Activated T-helper 1 cell treated with anti-CD3 and anti-CD28 coated beads, Interleukin-12 subunit alpha, Interleukin-12 subunit beta, Interleukin-2, Interleukin-4 antibody, amounts not matched to agents 30 ng/mL and 10 ng/mL and 1 ng/mL, durations not matched to agents 14 hours and 24 hours and 36 hours (primary cell): ENCODE data around the gene CXCL13. TPM values are rescaled to one million over a fixed set of nuclear protein-coding genes. Genes with fewer than 3 reads are reported as not detected.
"Not testable (repeated sequence)": the region's sequence is repeated elsewhere in the genome, so short reads cannot be mapped to it uniquely, and the experiment has no call there.

Experiments
- DNase-seq: peaks from one replicate; pipeline ENCODE4 v3.0.0; 2021; ENCODE audit warnings: low spot score
- H3K27ac Mint-ChIP-seq: one replicate; pipeline ENCODE4 v1.8.0; 2021; ENCODE audit warnings: mild to moderate bottlenecking, mixed read lengths
- H3K27me3 Mint-ChIP-seq: one replicate; pipeline ENCODE4 v1.8.0; 2022; ENCODE audit warnings: mild to moderate bottlenecking, moderate library complexity, mixed read lengths; ENCODE audit not compliant: insufficient read depth
- H3K36me3 Mint-ChIP-seq: one replicate; pipeline ENCODE4 v1.8.0; 2021; ENCODE audit warnings: low read depth, mixed read lengths
- H3K4me1 Mint-ChIP-seq: one replicate; pipeline ENCODE4 v1.8.0; 2021; ENCODE audit warnings: low read depth, mixed read lengths
- H3K4me3 Mint-ChIP-seq: one replicate; pipeline ENCODE4 v1.8.0; 2021; ENCODE audit warnings: mild to moderate bottlenecking, moderate library complexity, mixed read lengths
- H3K9me3 Mint-ChIP-seq: one replicate; pipeline ENCODE4 v1.8.0; 2021; ENCODE audit warnings: mixed read lengths
- intact Hi-C: fragments of 100-400 bp; cut with micrococcal nuclease; formaldehyde crosslinking; loops from one replicate; pipeline ENCODE4 v1.15.1; 2024
- total RNA-seq: library from RNA; stranded (reverse); gene quantifications from 2 replicates; pipeline ENCODE4 v1.2.3, GENCODE V29; 2022

CXCL13 gene
- total RNA-seq, 1 donor from 2014 or later: 6.8 TPM

- Mint-ChIP-seq H3K27me3 (peaks cover 2% of the 10 kb centered on the region), H3K4me3 (no peak overlapping the region), H3K9me3 (peaks cover 17% of the 10 kb centered on the region), H3K27ac (no peak overlapping the region), H3K36me3 (no peaks in the 10 kb centered on the region), H3K4me1 (no peaks in the 10 kb centered on the region)
- DNase-seq: no peak
- intact Hi-C loops: no loop called here
These were observed 45.2 kb downstream of the CXCL13 start for GRCh38 chr4:77650787-77651186.

- no peak for DNase-seq
- Mint-ChIP-seq H3K36me3 (no peaks in the 10 kb centered on the region), H3K9me3 (peaks cover 10% of the 10 kb centered on the region), H3K27me3 (peaks cover 2% of the 10 kb centered on the region), H3K4me1 (no peaks in the 10 kb centered on the region), H3K27ac (no peak overlapping the region), H3K4me3 (no peak overlapping the region)
- intact Hi-C loops: no loop called here
These were observed 46.2 kb downstream of the CXCL13 start for GRCh38 chr4:77651820-77652219.

- H3K27me3 Mint-ChIP-seq: peaks cover 2% of the 10 kb centered on the region
- no peak overlapping the region for H3K4me3 Mint-ChIP-seq
- intact Hi-C loops: no loop called here
- no peak for DNase-seq
- H3K36me3 Mint-ChIP-seq: no peaks in the 10 kb centered on the region
- H3K27ac Mint-ChIP-seq: no peak overlapping the region
- peaks cover 7% of the 10 kb centered on the region for H3K9me3 Mint-ChIP-seq
- no peaks in the 10 kb centered on the region for H3K4me1 Mint-ChIP-seq
These were observed 46.7 kb downstream of the CXCL13 start for GRCh38 chr4:77652237-77652897.

DNA sequence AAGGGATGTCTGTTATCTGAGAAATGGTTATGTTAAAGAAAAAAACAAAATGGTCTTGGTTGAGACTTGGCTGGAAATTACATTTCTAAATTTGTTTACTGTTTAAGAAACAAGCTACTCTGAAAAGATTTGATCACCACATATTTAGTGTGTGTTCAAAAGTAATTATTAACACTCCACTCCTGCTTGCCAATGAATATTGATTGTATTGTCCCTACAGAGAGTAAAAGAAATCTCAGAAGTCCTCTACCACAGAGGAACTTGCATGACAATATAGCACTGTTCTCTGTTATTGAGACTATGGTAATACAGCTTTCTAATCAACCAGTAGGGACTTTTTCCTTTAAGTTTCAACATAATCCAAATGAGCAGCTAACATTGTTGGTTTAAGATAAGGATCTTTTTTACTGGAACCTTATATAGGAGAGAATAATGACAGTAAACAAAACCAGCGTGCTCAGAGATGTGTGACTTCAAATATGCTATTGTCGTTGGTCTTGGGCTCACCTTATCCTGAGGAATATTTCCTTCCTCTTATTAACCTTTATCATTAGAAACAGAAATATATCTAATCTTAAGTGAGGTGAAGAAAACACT, 47.6 kb downstream of the CXCL13 start:
- no peaks in the 10 kb centered on the region for H3K36me3 Mint-ChIP-seq
- H3K4me1 Mint-ChIP-seq: no peaks in the 10 kb centered on the region
- H3K9me3 Mint-ChIP-seq: peaks cover 8% of the 10 kb centered on the region
- no peak for DNase-seq
- H3K4me3 Mint-ChIP-seq: no peak overlapping the region
- peaks cover 6% of the 10 kb centered on the region for H3K27me3 Mint-ChIP-seq
- intact Hi-C loops: no loop called here
- no peak overlapping the region for H3K27ac Mint-ChIP-seq

- H3K27me3 Mint-ChIP-seq, H3K4me3 Mint-ChIP-seq, intact Hi-C loops, DNase-seq, H3K9me3 Mint-ChIP-seq, H3K36me3 Mint-ChIP-seq, H3K4me1 Mint-ChIP-seq, H3K27ac Mint-ChIP-seq: not testable (repeated sequence)
These were observed 54.7 kb downstream of the CXCL13 start for GRCh38 chr4:77660318-77660717.

Other genes starting within 250 kb of the CXCL13 start
- gene CNOT6L, start 213.5 kb downstream of the CXCL13 start, total RNA-seq: 119 and 121 TPM in 2 replicates